Astrocyte of the cerebellum (primary cell): Measurements from ENCODE around the gene GRIN2A.

Experiments
- DNase-seq: peaks from one replicate; pipeline ENCODE4 v3.0.0-alpha.2; 2011; ENCODE audit warnings: low read depth
- H3K4me3 ChIP-seq: 2 replicates; pipeline ENCODE4 v1.5.1; 2011; ENCODE audit warnings: mild to moderate bottlenecking, low read depth, low read length, moderate library complexity
- CTCF ChIP-seq: IDR thresholded peaks from 2 replicates; pipeline ENCODE4 v1.5.1; 2012; ENCODE audit warnings: low read length, low read depth, moderate library complexity, mild to moderate bottlenecking; ENCODE audit errors: missing control alignments
- in situ Hi-C: cut with HindIII; loops from 2 replicates; pipeline ENCODE4 v1.10.0; 2017; ENCODE audit warnings: low sequenced_read_pairs

Gene GRIN2A

GRCh38 chr16:9780831-9781230, 401.4 kb downstream of the GRIN2A start:
- DNase-seq: no peak
- H3K4me3 ChIP-seq: no peak overlapping the region
- in situ Hi-C loops: no loop called here
- TF ChIP-seq CTCF: no peak

- no peak overlapping the region for H3K4me3 ChIP-seq
- in situ Hi-C loops: no loop called here
Measured at GRCh38 chr16:9778849-9779248, 403.4 kb downstream of the GRIN2A start.

GRCh38 chr16:9775998-9776397, 406.2 kb downstream of the GRIN2A start:
- DNase-seq: no peak
- H3K4me3 ChIP-seq: no peak overlapping the region
- in situ Hi-C loops: no loop called here
- TF ChIP-seq CTCF: no peak

More at GRCh38 chr16:9778849-9779248, 403.4 kb downstream of the GRIN2A start:
- no peak for TF ChIP-seq CTCF
- DNase-seq: no peak

GRCh38 chr16:9773289-9773688, 408.9 kb downstream of the GRIN2A start:
- DNase-seq: no peak
- in situ Hi-C loops: loop anchor here (25.0 kb wide), 1 partner anchor 111 kb away; no protein-coding TSS in a partner anchor
- no peak for TF ChIP-seq CTCF
- H3K4me3 ChIP-seq: no peak overlapping the region

GRCh38 chr16:9772526-9773225, 409.6 kb downstream of the GRIN2A start:
- H3K4me3 ChIP-seq: no peak overlapping the region
- in situ Hi-C loops: loop anchor here (25.0 kb wide), 1 partner anchor 110 kb away; no protein-coding TSS in a partner anchor
- no peak for TF ChIP-seq CTCF
- no peak for DNase-seq

GRCh38 chr16:9766891-9767290, 415.3 kb downstream of the GRIN2A start:
- no peak overlapping the region for H3K4me3 ChIP-seq
- in situ Hi-C loops: loop anchor here (25.0 kb wide), 1 partner anchor 105 kb away; no protein-coding TSS in a partner anchor
- TF ChIP-seq CTCF: no peak
- no peak for DNase-seq

GRCh38 chr16:9763505-9763904, 418.7 kb downstream of the GRIN2A start:
- in situ Hi-C loops: loop anchor here (25.0 kb wide), 1 partner anchor 101 kb away; no protein-coding TSS in a partner anchor
- no peak for DNase-seq
- no peak overlapping the region for H3K4me3 ChIP-seq
- TF ChIP-seq CTCF: no peak
